Lung (tissue), 12 donors: ENCODE data around the gene PCBP3. TPM values are rescaled to one million over a fixed set of nuclear protein-coding genes. Genes with fewer than 3 reads are reported as not detected.
A peak's percentile ranks its signal among the peaks of the same experiment; 100 is the strongest.

Experiments
- ATAC-seq: fragments of 200-7000 bp; cut with Tn5 transposase; one replicate; pipeline ENCODE4 v1.9.1; 2020; ENCODE audit warnings: moderate number of reproducible peaks; ENCODE audit not compliant: insufficient read depth, low FRiP score
- DNase-seq, 3 donors: peaks; one replicate each; pipeline ENCODE4 v3.0.0-alpha.2; 2013 to 2017
- H3K27ac ChIP-seq, 2 donors: one replicate each; pipeline ENCODE4 v1.5.1; 2013; ENCODE audit warnings: mild to moderate bottlenecking in 2 of 2, moderate library complexity in 2 of 2, control low read depth in 1 of 2, inconsistent platforms in 1 of 2, low read depth in 1 of 2, low read length in 1 of 2
- H3K27me3 ChIP-seq, 3 donors: one replicate each; pipeline ENCODE4 v1.5.1; 2013; ENCODE audit warnings: low read length in 2 of 3; ENCODE audit not compliant: control insufficient read depth in 3 of 3, insufficient read depth in 3 of 3
- H3K36me3 ChIP-seq, 4 donors: one replicate each; pipeline ENCODE4 v1.5.1; 2013; ENCODE audit warnings: low read length in 4 of 4, mild to moderate bottlenecking in 1 of 4, moderate library complexity in 1 of 4; ENCODE audit not compliant: control insufficient read depth in 4 of 4, insufficient read depth in 4 of 4
- H3K4me1 ChIP-seq, 5 donors: one replicate each; pipeline ENCODE4 v1.5.1; 2013; ENCODE audit warnings: low read length in 5 of 5, mild to moderate bottlenecking in 2 of 5, moderate library complexity in 1 of 5; ENCODE audit not compliant: control insufficient read depth in 5 of 5, insufficient read depth in 5 of 5
- H3K4me3 ChIP-seq: one replicate; pipeline ENCODE4 v1.5.1; 2013; ENCODE audit warnings: mild to moderate bottlenecking, control low read depth, moderate library complexity
- H3K9ac ChIP-seq, 2 donors: one replicate each; pipeline ENCODE4 v1.5.1; 2013; ENCODE audit warnings: low read length in 2 of 2, control low read depth in 1 of 2; ENCODE audit not compliant: insufficient read depth in 1 of 2
- H3K9me3 ChIP-seq, 4 donors: one replicate each; pipeline ENCODE4 v1.5.1; 2013; ENCODE audit warnings: low read length in 3 of 4, mild to moderate bottlenecking in 1 of 4, moderate library complexity in 1 of 4; ENCODE audit not compliant: control insufficient read depth in 4 of 4, insufficient read depth in 3 of 4
- CTCF ChIP-seq: IDR thresholded peaks from 2 replicates; pipeline ENCODE4 v1.5.1; 2012; ENCODE audit warnings: mild to moderate bottlenecking; ENCODE audit errors: control extremely low read depth, extremely low read depth
- WGBS, 2 donors: extraction: QIAGEN DNeasy Blood & Tissue Kit; methylation state at CpG; one replicate each; pipeline ENCODE4 v1.1.7; 2013; 5-methylcytosine and 5-hydroxymethylcytosine counted together
- polyA plus RNA-seq, 2 donors: library from polyadenylated mRNA; stranded (reverse); fragments of 200-250 nt; gene quantifications; one replicate each; pipeline ENCODE4 v1.2.1, GENCODE V29; 2013
- total RNA-seq, 2 donors: library from RNA; depleted of rRNA in 1 of 2; stranded (reverse); fragments of >200 nt in 1 of 2; gene quantifications; one replicate each; pipeline ENCODE4 v1.2.1, GENCODE V29; 2014 to 2021
- donor health status: control.
- donor health status: control.
- donor health status: Bipolar disorder and iron deficiency.
- donor health status: healthy.
- donor health status: DM: yes; HTN: yes; CAD: no.

The PCBP3 gene
- total and polyA plus RNA-seq, 4 donors = 1.6 to 8.2 (median 3.1) TPM

- peaks cover 2 to 27% (median 17%) of the 10 kb centered on the region in 3 donors for H3K27me3 ChIP-seq
- no peak for DNase-seq
- H3K4me3 ChIP-seq = peak overlapping the region; percentile 5
- peaks cover 0 to 2% (median 0%) of the 10 kb centered on the region in 4 donors for H3K9me3 ChIP-seq
- H3K36me3 ChIP-seq = no peaks in the 10 kb centered on the region
- H3K27ac ChIP-seq = no peak overlapping the region
- no peak for TF ChIP-seq CTCF
- ATAC-seq = no peak
- 10 to 11% methylated on average over 68 to 91 of the region's 91 CpGs for WGBS, 2 donors
- H3K9ac ChIP-seq = no peak overlapping the region
- peaks cover 0 to 6% (median 4%) of the 10 kb centered on the region in 5 donors for H3K4me1 ChIP-seq
These were observed 1.3 kb upstream of the PCBP3 start for GRCh38 chr21:45642122-45642813.

- TF ChIP-seq CTCF = no peak
- DNase-seq (no peak), ATAC-seq (no peak)
- Histone ChIP-seq H3K9me3 (peaks cover 0 to 2% (median 0%) of the 10 kb centered on the region in 4 donors), H3K4me3 (peak overlapping the region; percentile 19), H3K9ac (no peak overlapping the region), H3K27me3 (peaks cover 2 to 27% (median 17%) of the 10 kb centered on the region in 3 donors), H3K27ac (no peak overlapping the region), H3K4me1 (peaks cover 0 to 6% (median 4%) of the 10 kb centered on the region in 5 donors), H3K36me3 (no peaks in the 10 kb centered on the region)
- 5% methylated on average over 47 to 56 of the region's 56 CpGs for WGBS, 2 donors
These were observed 749 bp downstream of the PCBP3 start for GRCh38 chr21:45644041-45644906.

- WGBS, 2 donors = 78 to 81% methylated on average over 2 of the region's 2 CpGs
- Histone ChIP-seq H3K4me1 (no peaks in the 10 kb centered on the region), H3K9ac (no peak overlapping the region), H3K4me3 (no peak overlapping the region), H3K36me3 (no peaks in the 10 kb centered on the region), H3K9me3 (no peaks in the 10 kb centered on the region), H3K27me3 (no peaks in the 10 kb centered on the region), H3K27ac (no peak overlapping the region)
- DNase-seq = no peak
- no peak for ATAC-seq
- TF ChIP-seq CTCF = no peak
These were observed 8.4 kb downstream of the PCBP3 start for GRCh38 chr21:45651921-45652320.
